ENCODE data around the gene DSEL. TPM values are rescaled to one million over a fixed set of nuclear protein-coding genes. Genes with fewer than 3 reads are reported as not detected.

DSEL gene
- total and polyA plus RNA-seq, 2 of the 4 experiments (the other 2 are of a cell fraction), result 16.8 to 100 TPM

- BruUV-seq (replicated peaks), result no TSS peak
- Histone ChIP-seq H3K27ac (ENCODE audit: insufficient read depth, low read length) (no peak overlapping the region), H3K14ac (replicated peaks; ENCODE audit: low read depth, low read length) (no peak overlapping the region), H3K4me3 (ENCODE audit: insufficient read depth, low read depth, low read length) (no peak overlapping the region), H2BK15ac (ENCODE audit: low read depth, low read length) (no peak overlapping the region), H3K9ac (ENCODE audit: low read depth, low read length) (no peak overlapping the region), H4K8ac (ENCODE audit: low read depth in 2 of 2, low read length in 2 of 2) (no peak overlapping the region), H4K91ac (ENCODE audit: insufficient read depth, low read depth, low read length) (no peak overlapping the region), H3K79me1 (ENCODE audit: low read depth in 1 of 2, low read length in 2 of 2) (peaks cover 4 to 5% of the 10 kb centered on the region in 2 experiments; a peak in 3 of 4 replicates), H3K56ac (ENCODE audit: extremely low read depth, insufficient read depth, low read length) (no peak overlapping the region), H2BK5ac (ENCODE audit: low read depth, low read length, poor library complexity, severe bottlenecking) (no peak overlapping the region), H2AK5ac (ENCODE audit: low read depth, low read length) (no peak overlapping the region), H2BK120ac (ENCODE audit: low read depth, low read length) (no peak overlapping the region), H3K27me3 (ENCODE audit: control insufficient read depth, insufficient read depth, low read length) (no peaks in the 10 kb centered on the region), H3K36me3 (ENCODE audit: control insufficient read depth, insufficient read depth, low read length) (no peaks in the 10 kb centered on the region), H2AFZ (replicated peaks; ENCODE audit: low read length, poor library complexity) (no peak overlapping the region), H2AK9ac (replicated peaks; ENCODE audit: low read depth, low read length, poor library complexity) (no peak overlapping the region), H3K9me3 (ENCODE audit: control insufficient read depth, insufficient read depth, low read length) (no peaks in the 10 kb centered on the region), H2BK20ac (ENCODE audit: low read depth, low read length) (no peak overlapping the region), H4K20me1 (ENCODE audit: insufficient read depth, low read length) (no peaks in the 10 kb centered on the region), H3K4ac (ENCODE audit: low read depth, low read length) (no peak overlapping the region), H3K23ac (ENCODE audit: low read depth, low read length) (no peak overlapping the region), H3K4me1 (ENCODE audit: control insufficient read depth, insufficient read depth, low read length) (no peaks in the 10 kb centered on the region), H3K4me2 (ENCODE audit: low read depth, low read length) (no peak overlapping the region), H4K5ac (ENCODE audit: low read depth, low read length) (no peak overlapping the region), H3K9me1 (ENCODE audit: insufficient read depth, low read length) (peaks cover 5% of the 10 kb centered on the region; the same call in 1 of the 2 replicates), H3K18ac (ENCODE audit: low read depth, low read length) (no peak overlapping the region)
- TF ChIP-seq MAZ (IDR thresholded peaks at IDR 0.05; ENCODE audit: borderline replicate concordance, low read depth, low read length), result no peak
- TF ChIP-seq ELK1 (IDR thresholded peaks at IDR 0.05; ENCODE audit: borderline replicate concordance, low read depth, low read length), result no peak
- no peak for TF ChIP-seq MXI1 (IDR thresholded peaks at IDR 0.05; ENCODE audit: borderline replicate concordance, low read depth, low read length)
- TF ChIP-seq CTCF (conservative IDR thresholded peaks at IDR 0.05; ENCODE audit: low read depth, low read length), result no peak
- no peak for TF ChIP-seq RFX5 (IDR thresholded peaks at IDR 0.05; ENCODE audit: low read depth, low read length)
- TF ChIP-seq CEBPB (IDR thresholded peaks at IDR 0.05; ENCODE audit: low read depth, low read length), result no peak
- no peak for TF ChIP-seq USF2 (IDR thresholded peaks at IDR 0.05; ENCODE audit: low read depth, low read length)
- no peak for TF ChIP-seq RAD21 (IDR thresholded peaks at IDR 0.05; ENCODE audit: low read length)
- TF ChIP-seq SMC3 (IDR thresholded peaks at IDR 0.05; ENCODE audit: low read depth, low read length), result no peak
- no peak for TF ChIP-seq POLR2A (IDR thresholded peaks at IDR 0.05; ENCODE audit: low read depth, low read length)
- TF ChIP-seq RCOR1 (IDR thresholded peaks at IDR 0.05; ENCODE audit: insufficient replicate concordance, low read length), result no peak
- TF ChIP-seq MAFK (IDR thresholded peaks at IDR 0.05; ENCODE audit: low read depth, low read length), result no peak
- no peak for TF ChIP-seq FOS (IDR thresholded peaks at IDR 0.05; ENCODE audit: low read depth, low read length)
- no peak for TF ChIP-seq NFE2L2 (IDR thresholded peaks at IDR 0.05; ENCODE audit: low read depth, low read length)
- ATAC-seq (ENCODE audit: low read depth) (no peak), DNase-seq (no peak)
- dilution Hi-C loops (cut with HindIII; ENCODE audit: low sequenced_read_pairs, unreplicated experiment) (no loop called here), in situ Hi-C loops (cut with MboI; ENCODE audit: low sequenced_read_pairs) (no loop called here), intact Hi-C loops (cut with micrococcal nuclease) (no loop called here)
- WGBS, 2 experiments (ENCODE audit: extremely low coverage in 2 of 2, insufficient read length in 1 of 2), result no CpG with 5 or more reads among the region's 2 CpGs
- ChIA-PET POLR2A (ENCODE audit: unreplicated experiment) (interaction anchor here (0.7 kb wide), 1 partner anchor 8 kb away, joined by 3 read pairs; no protein-coding TSS in a partner anchor), CTCF (interaction anchor here (0.5 kb wide), 1 partner anchor 521 kb away, joined by 4 read pairs; no protein-coding TSS in a partner anchor)
Measured at GRCh38 chr18:67483237-67483636, 33.3 kb downstream of the DSEL start.

Measured in IMR-90 (cell line).